ENCODE data around the gene ITPK1. TPM values are rescaled to one million over a fixed set of nuclear protein-coding genes. Genes with fewer than 3 reads are reported as not detected.

Gene ITPK1
- total RNA-seq, 2 donors from 2014 or later = 29.4 to 36.1 TPM

GRCh38 chr14:93010130-93010499, 105.6 kb downstream of the ITPK1 start:
- no peak overlapping the region for H3K4me3 Mint-ChIP-seq
- H3K9me3 ChIP-seq (ENCODE audit: control insufficient read depth, low read length, poor library complexity, severe bottlenecking) = no peaks in the 10 kb centered on the region
- H3K27ac Mint-ChIP-seq = no peak overlapping the region
- peaks cover 22% of the 10 kb centered on the region for H3K4me1 Mint-ChIP-seq
- peaks cover 3% of the 10 kb centered on the region for H3K36me3 Mint-ChIP-seq (ENCODE audit: low read depth)
- DNase-seq (no peak), ATAC-seq (no peak)
- H3K27me3 Mint-ChIP-seq = no peaks in the 10 kb centered on the region

- H3K36me3 Mint-ChIP-seq (ENCODE audit: low read depth) = peaks cover 3% of the 10 kb centered on the region
- DNase-seq (no peak), ATAC-seq (no peak)
These were observed 106.1 kb downstream of the ITPK1 start for GRCh38 chr14:93009471-93010129.

GRCh38 chr14:93008381-93008780, 107.3 kb downstream of the ITPK1 start:
- DNase-seq (no peak), ATAC-seq (no peak)
- Mint-ChIP-seq H3K27ac (peak overlapping the region; percentile 65), H3K4me1 (peaks cover 19% of the 10 kb centered on the region), H3K36me3 (ENCODE audit: low read depth) (peaks cover 3% of the 10 kb centered on the region), H3K27me3 (no peaks in the 10 kb centered on the region), H3K4me3 (no peak overlapping the region)
- H3K9me3 ChIP-seq (ENCODE audit: control insufficient read depth, low read length, poor library complexity, severe bottlenecking) = no peaks in the 10 kb centered on the region

More at GRCh38 chr14:93009471-93010129, 106.1 kb downstream of the ITPK1 start:
- H3K27ac Mint-ChIP-seq = no peak overlapping the region
- H3K4me3 Mint-ChIP-seq = no peak overlapping the region
- no peaks in the 10 kb centered on the region for H3K27me3 Mint-ChIP-seq
- peaks cover 23% of the 10 kb centered on the region for H3K4me1 Mint-ChIP-seq
- no peaks in the 10 kb centered on the region for H3K9me3 ChIP-seq (ENCODE audit: control insufficient read depth, low read length, poor library complexity, severe bottlenecking)

GRCh38 chr14:93007225-93007997, 108.3 kb downstream of the ITPK1 start:
- DNase-seq (no peak), ATAC-seq (peak; percentile 27)
- H3K36me3 Mint-ChIP-seq (ENCODE audit: low read depth) = peaks cover 3% of the 10 kb centered on the region
- H3K4me3 Mint-ChIP-seq = no peak overlapping the region
- peak overlapping the region; percentile 65 for H3K27ac Mint-ChIP-seq
- no peaks in the 10 kb centered on the region for H3K27me3 Mint-ChIP-seq
- peaks cover 19% of the 10 kb centered on the region for H3K4me1 Mint-ChIP-seq
- no peaks in the 10 kb centered on the region for H3K9me3 ChIP-seq (ENCODE audit: control insufficient read depth, low read length, poor library complexity, severe bottlenecking)

- H3K9me3 ChIP-seq (ENCODE audit: control insufficient read depth, low read length, poor library complexity, severe bottlenecking) = no peaks in the 10 kb centered on the region
- H3K36me3 Mint-ChIP-seq (ENCODE audit: low read depth) = peaks cover 3% of the 10 kb centered on the region
- H3K4me3 Mint-ChIP-seq = no peak overlapping the region
- no peaks in the 10 kb centered on the region for H3K27me3 Mint-ChIP-seq
- no peak overlapping the region for H3K27ac Mint-ChIP-seq
- H3K4me1 Mint-ChIP-seq = peaks cover 16% of the 10 kb centered on the region
- no peak for DNase-seq
- ATAC-seq = no peak
These were observed 109.1 kb downstream of the ITPK1 start for GRCh38 chr14:93006567-93007051.

GRCh38 chr14:93005838-93006237, 109.9 kb downstream of the ITPK1 start:
- Mint-ChIP-seq H3K4me3 (no peak overlapping the region), H3K4me1 (peaks cover 16% of the 10 kb centered on the region), H3K36me3 (ENCODE audit: low read depth) (peaks cover 3% of the 10 kb centered on the region), H3K27ac (no peak overlapping the region), H3K27me3 (no peaks in the 10 kb centered on the region)
- DNase-seq = no peak
- ATAC-seq = no peak
- no peaks in the 10 kb centered on the region for H3K9me3 ChIP-seq (ENCODE audit: control insufficient read depth, low read length, poor library complexity, severe bottlenecking)

GRCh38 chr14:93005135-93005813, 110.5 kb downstream of the ITPK1 start:
- H3K36me3 Mint-ChIP-seq (ENCODE audit: low read depth) = peaks cover 3% of the 10 kb centered on the region
- H3K27me3 Mint-ChIP-seq = no peaks in the 10 kb centered on the region
- no peak overlapping the region for H3K4me3 Mint-ChIP-seq
- DNase-seq (no peak), ATAC-seq (no peak)
- H3K4me1 Mint-ChIP-seq = peaks cover 16% of the 10 kb centered on the region
- no peaks in the 10 kb centered on the region for H3K9me3 ChIP-seq (ENCODE audit: control insufficient read depth, low read length, poor library complexity, severe bottlenecking)
- H3K27ac Mint-ChIP-seq = no peak overlapping the region

GRCh38 chr14:93004699-93005082, 111.0 kb downstream of the ITPK1 start:
- no peaks in the 10 kb centered on the region for H3K9me3 ChIP-seq (ENCODE audit: control insufficient read depth, low read length, poor library complexity, severe bottlenecking)
- Mint-ChIP-seq H3K4me3 (no peak overlapping the region), H3K36me3 (ENCODE audit: low read depth) (peaks cover 3% of the 10 kb centered on the region), H3K4me1 (peaks cover 16% of the 10 kb centered on the region), H3K27ac (no peak overlapping the region), H3K27me3 (no peaks in the 10 kb centered on the region)
- ATAC-seq (no peak), DNase-seq (no peak)

GRCh38 chr14:93003945-93004698, 111.6 kb downstream of the ITPK1 start:
- H3K4me1 Mint-ChIP-seq = peaks cover 16% of the 10 kb centered on the region

GRCh38 chr14:93002851-93003298, 112.8 kb downstream of the ITPK1 start:
- ATAC-seq (no peak), DNase-seq (no peak)
- H3K27ac Mint-ChIP-seq = no peak overlapping the region

More at GRCh38 chr14:93003945-93004698, 111.6 kb downstream of the ITPK1 start:
- Mint-ChIP-seq H3K27me3 (no peaks in the 10 kb centered on the region), H3K27ac (no peak overlapping the region), H3K4me3 (no peak overlapping the region), H3K36me3 (ENCODE audit: low read depth) (peaks cover 3% of the 10 kb centered on the region)
- H3K9me3 ChIP-seq (ENCODE audit: control insufficient read depth, low read length, poor library complexity, severe bottlenecking) = no peaks in the 10 kb centered on the region
- ATAC-seq (no peak), DNase-seq (no peak)

GRCh38 chr14:93002049-93002448, 113.7 kb downstream of the ITPK1 start:
- ATAC-seq (no peak), DNase-seq (no peak)
- Mint-ChIP-seq H3K4me3 (no peak overlapping the region), H3K27me3 (no peaks in the 10 kb centered on the region), H3K36me3 (ENCODE audit: low read depth) (no peaks in the 10 kb centered on the region), H3K4me1 (peaks cover 11% of the 10 kb centered on the region), H3K27ac (no peak overlapping the region)
- H3K9me3 ChIP-seq (ENCODE audit: control insufficient read depth, low read length, poor library complexity, severe bottlenecking) = no peaks in the 10 kb centered on the region

More at GRCh38 chr14:93002851-93003298, 112.8 kb downstream of the ITPK1 start:
- H3K27me3 Mint-ChIP-seq = no peaks in the 10 kb centered on the region
- no peak overlapping the region for H3K4me3 Mint-ChIP-seq
- no peaks in the 10 kb centered on the region for H3K36me3 Mint-ChIP-seq (ENCODE audit: low read depth)
- no peaks in the 10 kb centered on the region for H3K9me3 ChIP-seq (ENCODE audit: control insufficient read depth, low read length, poor library complexity, severe bottlenecking)
- H3K4me1 Mint-ChIP-seq = peaks cover 12% of the 10 kb centered on the region

GRCh38 chr14:92998946-92999345, 116.8 kb downstream of the ITPK1 start:
- Mint-ChIP-seq H3K27ac (no peak overlapping the region), H3K4me1 (peaks cover 2% of the 10 kb centered on the region), H3K4me3 (no peak overlapping the region), H3K27me3 (no peaks in the 10 kb centered on the region), H3K36me3 (ENCODE audit: low read depth) (no peaks in the 10 kb centered on the region)
- no peaks in the 10 kb centered on the region for H3K9me3 ChIP-seq (ENCODE audit: control insufficient read depth, low read length, poor library complexity, severe bottlenecking)
- DNase-seq = no peak
- ATAC-seq = no peak
